IgD-negative memory B cell (primary cell): ENCODE data around the gene LYZL2. TPM values are rescaled to one million over a fixed set of nuclear protein-coding genes. Genes with fewer than 3 reads are reported as not detected.

ENCODE experiments used
- polyA plus RNA-seq: library from polyadenylated mRNA; unstranded; fragments of 300-500 nt; fragmentation: Illumina TruSeq; gene quantifications from one replicate; pipeline ENCODE4 v1.2.3, GENCODE V29; 2021

Gene LYZL2
- polyA plus RNA-seq, 1 donor from 2014 or later, result not detected

Other genes starting within 250 kb of the LYZL2 start
- gene MAP3K8, start 195.6 kb downstream of the LYZL2 start, polyA plus RNA-seq, result 40.0 TPM